ENCODE data around the gene SPATA21. TPM values are rescaled to one million over a fixed set of nuclear protein-coding genes. Genes with fewer than 3 reads are reported as not detected.

Gene SPATA21
- total RNA-seq, 1 donor from 2014 or later, result not detected

GRCh38 chr1:16422041-16422440, 15.2 kb downstream of the SPATA21 start:
- Histone ChIP-seq H3K4me1 (no peaks in the 10 kb centered on the region), H3K27ac (no peak overlapping the region), H3K27me3 (no peaks in the 10 kb centered on the region), H3K4me3 (no peak overlapping the region), H3K9me3 (no peaks in the 10 kb centered on the region), H3K36me3 (no peaks in the 10 kb centered on the region)
- no peak for DNase-seq (ENCODE audit: low spot score in 2 of 2)
- intact Hi-C loops (cut with DNase I), result no loop called here
- no peak for TF ChIP-seq CTCF (IDR thresholded peaks at IDR 0.05)

- Histone ChIP-seq H3K9me3 (no peaks in the 10 kb centered on the region), H3K36me3 (no peaks in the 10 kb centered on the region), H3K27ac (no peak overlapping the region), H3K4me3 (no peak overlapping the region), H3K4me1 (no peaks in the 10 kb centered on the region), H3K27me3 (no peaks in the 10 kb centered on the region)
- no peak for DNase-seq (ENCODE audit: low spot score in 2 of 2)
- intact Hi-C loops (cut with DNase I), result no loop called here
- TF ChIP-seq CTCF (IDR thresholded peaks at IDR 0.05), result no peak
These were observed 16.0 kb downstream of the SPATA21 start for GRCh38 chr1:16421201-16421600.

- no peak for TF ChIP-seq CTCF (IDR thresholded peaks at IDR 0.05)
- no peaks in the 10 kb centered on the region for H3K9me3 ChIP-seq
- H3K4me1 ChIP-seq, result no peaks in the 10 kb centered on the region
- H3K36me3 ChIP-seq, result no peaks in the 10 kb centered on the region
- no peak overlapping the region for H3K27ac ChIP-seq
- H3K4me3 ChIP-seq, result no peak overlapping the region
- intact Hi-C loops (cut with DNase I), result no loop called here
- H3K27me3 ChIP-seq, result no peaks in the 10 kb centered on the region
- no peak for DNase-seq (ENCODE audit: low spot score in 2 of 2)
These were observed 16.7 kb downstream of the SPATA21 start for GRCh38 chr1:16420424-16421118.

- DNase-seq (ENCODE audit: low spot score in 2 of 2), result no peak
These were observed 18.3 kb downstream of the SPATA21 start for GRCh38 chr1:16418823-16419425.

GRCh38 chr1:16413191-16413590, 24.0 kb downstream of the SPATA21 start:
- TF ChIP-seq CTCF (IDR thresholded peaks at IDR 0.05), result no peak
- Histone ChIP-seq H3K27me3 (no peaks in the 10 kb centered on the region), H3K4me1 (no peaks in the 10 kb centered on the region), H3K27ac (no peak overlapping the region), H3K36me3 (no peaks in the 10 kb centered on the region), H3K4me3 (no peak overlapping the region), H3K9me3 (no peaks in the 10 kb centered on the region)
- intact Hi-C loops (cut with DNase I), result no loop called here
- no peak for DNase-seq (ENCODE audit: low spot score in 2 of 2)

More at GRCh38 chr1:16418823-16419425, 18.3 kb downstream of the SPATA21 start:
- Histone ChIP-seq H3K9me3 (no peaks in the 10 kb centered on the region), H3K4me3 (no peak overlapping the region), H3K27me3 (no peaks in the 10 kb centered on the region), H3K4me1 (no peaks in the 10 kb centered on the region), H3K27ac (no peak overlapping the region), H3K36me3 (no peaks in the 10 kb centered on the region)
- TF ChIP-seq CTCF (IDR thresholded peaks at IDR 0.05), result no peak
- intact Hi-C loops (cut with DNase I), result no loop called here
